GM18511 (cell line): ENCODE data around the gene SERTAD4.
"Not testable (repeated sequence)": the region's sequence is repeated elsewhere in the genome, so short reads cannot be mapped to it uniquely, and the experiment has no call there.

ENCODE experiments used
- ATAC-seq: cut with Tn5 transposase; IDR thresholded peaks from one replicate; pipeline ENCODE4 v1.9.1; 2021; ENCODE audit warnings: mild to moderate bottlenecking, moderate library complexity; ENCODE audit not compliant: unreplicated experiment

SERTAD4 gene

GRCh38 chr1:210232511-210233215 lies at the start of gene SERTAD4:
Gene SERTAD4 (plus strand): TSS chr1:210232796. CDS start chr1:210237961, 5,165 bp downstream.
- no peak for ATAC-seq

GRCh38 chr1:210185063-210185462 lies 47.5 kb upstream of the SERTAD4 start:
- no peak for ATAC-seq

- ATAC-seq, result not testable (repeated sequence)
Measured at GRCh38 chr1:210187849-210188606, 44.6 kb upstream of the SERTAD4 start.

DNA sequence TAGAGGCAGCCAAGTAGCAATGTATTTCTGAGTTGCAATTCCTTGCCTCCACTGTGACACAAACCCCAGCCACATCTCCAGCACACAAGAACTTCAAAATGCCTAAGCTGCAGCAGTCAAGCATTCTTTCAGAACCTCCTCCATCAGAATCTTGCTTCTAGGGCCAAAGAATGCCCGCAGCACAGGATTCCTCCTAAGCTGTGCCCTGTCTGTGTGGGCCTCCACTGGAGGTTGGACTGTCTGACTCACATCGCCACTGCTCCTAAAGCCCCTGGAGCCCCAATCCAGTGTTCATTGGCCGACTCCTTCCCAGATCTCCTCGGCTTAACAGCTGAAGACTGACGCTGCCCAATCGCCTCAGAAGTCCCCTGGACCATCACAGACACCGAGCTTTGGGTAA lies 43.2 kb upstream of the SERTAD4 start:
- no peak for ATAC-seq

- ATAC-seq, result no peak
Measured at GRCh38 chr1:210195635-210196160, 36.9 kb upstream of the SERTAD4 start.

GRCh38 chr1:210196266-210196665 lies 36.3 kb upstream of the SERTAD4 start:
- ATAC-seq, result not testable (repeated sequence)

DNA sequence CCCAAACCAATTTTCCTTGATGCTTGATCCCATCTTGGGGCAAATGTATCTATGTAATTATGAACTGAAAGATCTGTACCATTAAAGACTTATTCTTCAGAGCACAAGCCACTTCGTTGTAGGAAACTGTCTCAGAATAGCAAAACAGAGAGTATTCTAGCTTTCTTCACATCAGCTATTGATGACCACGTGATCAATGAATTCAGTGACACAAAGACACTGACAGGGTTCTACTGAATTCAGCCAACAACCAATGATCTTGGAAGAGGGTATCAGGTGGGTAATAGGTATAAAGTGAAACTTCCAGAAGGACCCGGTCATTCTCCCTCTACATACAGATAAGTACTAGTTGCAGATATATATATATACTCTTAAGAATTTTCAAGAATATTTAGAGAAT lies 33.8 kb upstream of the SERTAD4 start:
- no peak for ATAC-seq

DNA sequence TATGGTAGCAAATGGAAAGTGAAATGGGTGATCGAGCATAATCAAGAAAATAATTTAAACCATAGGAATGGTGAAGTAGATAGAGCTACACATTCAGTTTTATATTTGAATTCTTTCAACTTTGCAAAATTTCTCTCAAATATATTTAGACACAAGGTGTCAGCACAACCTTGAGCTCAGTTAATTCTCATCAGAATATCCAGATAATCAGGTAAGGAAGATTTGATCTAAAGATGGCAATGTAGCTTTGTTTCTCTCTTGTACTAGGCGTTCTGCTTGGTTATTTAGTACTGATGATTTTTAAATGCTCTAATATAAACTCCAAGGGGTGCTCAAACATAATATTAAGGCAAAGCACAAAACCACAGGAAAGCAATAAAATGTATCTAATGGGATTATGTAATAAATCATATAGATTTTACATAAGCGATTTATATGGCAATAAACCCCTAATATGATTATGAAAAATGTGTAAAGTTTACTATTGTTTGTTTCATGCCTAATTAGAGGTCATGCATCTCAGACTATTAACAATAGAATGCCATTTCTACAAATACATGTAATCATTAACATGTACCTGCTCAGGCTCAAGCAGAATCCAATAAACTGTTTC lies 32.4 kb upstream of the SERTAD4 start:
- ATAC-seq, result no peak

DNA sequence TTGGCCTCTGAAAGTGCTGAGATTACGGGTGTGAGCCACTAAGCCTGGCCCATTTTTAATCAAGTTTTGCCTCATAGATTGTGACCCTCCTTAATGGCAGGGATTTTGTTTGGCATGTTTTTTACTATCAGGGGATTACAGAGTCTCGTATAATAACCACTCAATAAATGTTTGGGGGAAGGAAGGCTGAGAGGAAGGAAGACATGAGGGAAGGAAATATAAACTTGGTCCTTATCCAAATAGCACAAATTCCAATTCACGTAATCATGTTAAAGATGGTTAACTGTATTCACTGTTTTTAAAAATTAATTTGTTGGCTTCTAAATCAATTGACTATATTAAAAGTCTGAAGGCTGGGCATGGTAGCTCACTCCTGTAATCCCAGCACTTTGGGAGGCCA lies 30.9 kb upstream of the SERTAD4 start:
- no peak for ATAC-seq

GRCh38 chr1:210207597-210208450 lies 24.8 kb upstream of the SERTAD4 start:
- ATAC-seq, result no peak

GRCh38 chr1:210213335-210213734 lies 19.3 kb upstream of the SERTAD4 start:
- peak; percentile 49 for ATAC-seq

- ATAC-seq, result no peak
Measured at GRCh38 chr1:210214573-210215409, 17.8 kb upstream of the SERTAD4 start.

GRCh38 chr1:210217482-210217881 lies 15.1 kb upstream of the SERTAD4 start:
- no peak for ATAC-seq

GRCh38 chr1:210218047-210218446 lies 14.5 kb upstream of the SERTAD4 start:
- no peak for ATAC-seq

- no peak for ATAC-seq
Measured at GRCh38 chr1:210222340-210223006, 10.1 kb upstream of the SERTAD4 start.

- no peak for ATAC-seq
Measured at GRCh38 chr1:210223226-210223904, 9.2 kb upstream of the SERTAD4 start.

DNA sequence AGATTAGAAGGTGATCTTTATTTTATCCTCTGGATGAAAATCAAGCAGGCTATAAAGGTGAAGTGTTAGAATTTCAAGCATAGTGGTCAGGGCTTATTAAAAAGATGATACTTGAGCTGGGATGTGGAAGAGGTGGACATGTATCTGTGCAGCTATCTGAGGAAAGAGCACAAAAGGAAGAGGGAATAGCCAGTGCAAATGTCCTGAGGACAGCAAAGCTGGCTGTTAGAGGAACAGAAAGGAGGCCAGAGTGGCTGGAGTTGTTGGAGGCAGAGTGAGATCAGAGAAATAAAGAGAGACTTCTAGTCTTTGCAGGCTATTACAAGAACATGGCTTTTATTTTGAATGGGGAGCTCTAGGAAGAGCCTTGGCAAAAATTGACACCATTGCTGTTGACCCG lies 4.4 kb upstream of the SERTAD4 start:
- ATAC-seq, result no peak

DNA sequence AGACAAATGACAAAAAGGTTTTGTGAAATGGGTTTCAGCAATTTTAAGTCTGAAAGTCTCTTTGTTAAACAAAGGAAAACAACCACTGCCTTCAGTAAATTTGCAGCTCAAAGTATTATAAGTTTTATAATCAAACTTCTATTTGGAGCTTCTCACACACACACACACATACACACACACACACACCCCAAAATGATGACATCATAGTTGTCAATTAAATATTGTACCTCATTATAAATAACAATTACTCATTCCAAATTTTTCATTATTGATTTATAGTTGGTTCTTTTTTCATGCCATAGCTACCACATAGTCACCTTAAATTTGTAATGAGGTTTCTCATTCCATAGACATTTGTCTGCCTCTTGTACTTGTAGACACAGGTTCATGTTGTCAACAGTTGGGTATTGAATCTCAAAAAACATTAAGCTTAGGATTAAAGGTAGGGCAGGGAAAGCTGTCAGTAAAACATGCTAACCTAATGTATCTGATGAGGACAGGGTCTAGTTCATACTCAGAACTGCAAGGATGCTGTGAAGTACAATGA lies 2.4 kb upstream of the SERTAD4 start:
- no peak for ATAC-seq
